Uterus (tissue), 2 donors: Measurements from ENCODE around the gene GLI1.

ENCODE experiments used
- POLR2A ChIP-seq, 2 donors: fragments of 450-650 bp; IDR thresholded peaks; one replicate each; pipeline ENCODE4 v1.6.1; 2016; ENCODE audit warnings: antibody characterized with exemption in 2 of 2, mild to moderate bottlenecking in 1 of 2, moderate library complexity in 1 of 2
- TF ChIP-seq, protein P1 (sequence below), 4 experiments: fragments of 200-600 bp in 2 of 4; fragments of 450-650 bp in 2 of 4; sonication (generic) in 2 of 4; IDR thresholded peaks; one replicate each; pipeline ENCODE4 v1.5.1; 2016 to 2019; ENCODE audit warnings: antibody characterized with exemption in 4 of 4, mild to moderate bottlenecking in 2 of 4, moderate library complexity in 1 of 4

DNA sequence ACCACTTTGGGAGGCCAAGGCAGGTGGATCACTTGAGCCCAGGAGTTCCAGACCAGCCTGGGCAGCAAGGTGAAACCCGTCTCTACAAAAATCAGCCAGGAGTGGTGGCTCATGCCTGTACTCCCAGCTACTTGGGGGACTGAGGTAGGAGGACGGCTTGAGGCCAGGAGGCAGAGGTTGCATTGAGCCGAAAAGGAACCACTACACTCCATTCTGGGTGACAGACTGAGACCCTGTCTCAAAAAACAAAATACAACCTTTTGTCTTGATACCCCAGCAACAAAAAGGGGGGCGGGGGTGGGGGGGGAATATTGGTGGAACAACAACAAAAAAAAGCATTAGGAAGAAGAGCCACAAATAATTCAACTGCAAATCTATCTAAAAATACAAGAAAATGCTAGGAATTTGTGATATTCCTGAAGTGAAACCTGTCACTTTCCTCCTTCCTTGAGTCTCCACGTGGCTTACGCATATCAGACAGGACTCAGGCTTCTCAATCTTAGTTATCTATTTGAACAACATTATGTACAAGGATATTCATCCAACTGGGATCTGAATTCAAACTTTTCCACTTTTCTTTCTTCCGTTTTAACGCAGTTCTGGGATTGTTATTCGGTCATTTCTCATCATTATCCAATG is 30.0 kb upstream of the GLI1 start:
- TF ChIP-seq, protein P1, sequence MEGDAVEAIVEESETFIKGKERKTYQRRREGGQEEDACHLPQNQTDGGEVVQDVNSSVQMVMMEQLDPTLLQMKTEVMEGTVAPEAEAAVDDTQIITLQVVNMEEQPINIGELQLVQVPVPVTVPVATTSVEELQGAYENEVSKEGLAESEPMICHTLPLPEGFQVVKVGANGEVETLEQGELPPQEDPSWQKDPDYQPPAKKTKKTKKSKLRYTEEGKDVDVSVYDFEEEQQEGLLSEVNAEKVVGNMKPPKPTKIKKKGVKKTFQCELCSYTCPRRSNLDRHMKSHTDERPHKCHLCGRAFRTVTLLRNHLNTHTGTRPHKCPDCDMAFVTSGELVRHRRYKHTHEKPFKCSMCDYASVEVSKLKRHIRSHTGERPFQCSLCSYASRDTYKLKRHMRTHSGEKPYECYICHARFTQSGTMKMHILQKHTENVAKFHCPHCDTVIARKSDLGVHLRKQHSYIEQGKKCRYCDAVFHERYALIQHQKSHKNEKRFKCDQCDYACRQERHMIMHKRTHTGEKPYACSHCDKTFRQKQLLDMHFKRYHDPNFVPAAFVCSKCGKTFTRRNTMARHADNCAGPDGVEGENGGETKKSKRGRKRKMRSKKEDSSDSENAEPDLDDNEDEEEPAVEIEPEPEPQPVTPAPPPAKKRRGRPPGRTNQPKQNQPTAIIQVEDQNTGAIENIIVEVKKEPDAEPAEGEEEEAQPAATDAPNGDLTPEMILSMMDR (IDR thresholded peaks at IDR 0.05): no peak
- no peak for TF ChIP-seq POLR2A (IDR thresholded peaks at IDR 0.05)
